Spinal cord (tissue), 10 donors: ENCODE measurements around the gene NOC4L. TPM values are rescaled to one million over a fixed set of nuclear protein-coding genes. Genes with fewer than 3 reads are reported as not detected.

ENCODE experiments used
- DNase-seq, 6 donors: peaks; one replicate each; pipeline versions ENCODE4 v3.0.0 to v3.0.0-alpha.2; 2013 to 2015; ENCODE audit warnings: low spot score in 6 of 6, low read depth in 4 of 6
- H3K27ac ChIP-seq: one replicate; pipeline ENCODE4 v1.5.1; 2013; ENCODE audit warnings: low read depth, low read length, control low read depth
- H3K27me3 ChIP-seq: one replicate; pipeline ENCODE4 v1.6.1; 2013; ENCODE audit warnings: low read length; ENCODE audit not compliant: control insufficient read depth, insufficient read depth
- H3K36me3 ChIP-seq: one replicate; pipeline ENCODE4 v1.6.1; 2013; ENCODE audit warnings: low read length; ENCODE audit not compliant: control insufficient read depth, insufficient read depth
- H3K4me1 ChIP-seq: one replicate; pipeline ENCODE4 v1.6.1; 2013; ENCODE audit warnings: low read length; ENCODE audit not compliant: control insufficient read depth, insufficient read depth
- H3K4me3 ChIP-seq: one replicate; pipeline ENCODE4 v1.5.1; 2013; ENCODE audit warnings: low read depth, low read length, control low read depth
- H3K9me3 ChIP-seq: one replicate; pipeline ENCODE4 v1.6.1; 2013; ENCODE audit warnings: low read length; ENCODE audit not compliant: control insufficient read depth, insufficient read depth
- WGBS: methylation state at CpG from one replicate; pipeline ENCODE4 v1.1.5; 2013; ENCODE audit warnings: missing lambda C conversion rate; ENCODE audit not compliant: insufficient coverage; 5-methylcytosine and 5-hydroxymethylcytosine counted together
- polyA plus RNA-seq, 2 donors: library from polyadenylated mRNA; unstranded; fragments of 120-200 nt; gene quantifications; one replicate each; pipeline ENCODE4 v1.2.1, GENCODE V29; 2013; ENCODE audit not compliant: insufficient read length in 2 of 2
- total RNA-seq, 2 donors: library from RNA; depleted of rRNA in 1 of 2; stranded (reverse); fragments of 120-200 nt in 1 of 2; fragments of >200 nt in 1 of 2; gene quantifications; one replicate each; pipeline versions ENCODE4 v1.2.3 to v1.2.4, GENCODE V29; 2013 to 2014
- donor health status: healthy.

NOC4L gene
- total and polyA plus RNA-seq, 4 donors: 6.1 to 26.8 (median 16.3) TPM

DNA sequence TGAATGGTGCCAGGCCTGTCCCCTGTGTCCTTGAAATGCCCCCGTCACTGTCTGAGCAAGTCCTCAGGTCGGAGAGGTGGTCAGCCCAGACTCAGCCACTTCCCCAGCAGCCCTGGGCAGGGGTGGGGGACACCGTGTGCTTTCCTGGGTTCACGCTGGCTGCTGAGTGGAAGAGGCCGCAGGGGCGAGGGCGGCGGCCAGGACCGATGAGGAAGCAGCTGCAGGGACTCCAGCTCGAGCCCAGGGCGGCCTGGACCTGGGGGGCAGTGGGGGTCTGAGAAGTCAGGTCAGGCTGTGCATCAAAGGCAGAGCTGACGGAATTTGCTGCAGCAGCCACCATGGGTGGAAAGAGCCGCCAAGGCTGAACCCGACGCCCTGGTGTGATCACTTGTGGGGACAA, 28.4 kb downstream of the NOC4L start:
- H3K4me3 ChIP-seq: no peak overlapping the region
- no peaks in the 10 kb centered on the region for H3K36me3 ChIP-seq
- peaks cover 7% of the 10 kb centered on the region for H3K4me1 ChIP-seq
- H3K9me3 ChIP-seq: no peaks in the 10 kb centered on the region
- no peak for DNase-seq
- no peak overlapping the region for H3K27ac ChIP-seq
- 69% methylated on average over 15 of the region's 15 CpGs for WGBS
- peaks cover 2% of the 10 kb centered on the region for H3K27me3 ChIP-seq

DNA sequence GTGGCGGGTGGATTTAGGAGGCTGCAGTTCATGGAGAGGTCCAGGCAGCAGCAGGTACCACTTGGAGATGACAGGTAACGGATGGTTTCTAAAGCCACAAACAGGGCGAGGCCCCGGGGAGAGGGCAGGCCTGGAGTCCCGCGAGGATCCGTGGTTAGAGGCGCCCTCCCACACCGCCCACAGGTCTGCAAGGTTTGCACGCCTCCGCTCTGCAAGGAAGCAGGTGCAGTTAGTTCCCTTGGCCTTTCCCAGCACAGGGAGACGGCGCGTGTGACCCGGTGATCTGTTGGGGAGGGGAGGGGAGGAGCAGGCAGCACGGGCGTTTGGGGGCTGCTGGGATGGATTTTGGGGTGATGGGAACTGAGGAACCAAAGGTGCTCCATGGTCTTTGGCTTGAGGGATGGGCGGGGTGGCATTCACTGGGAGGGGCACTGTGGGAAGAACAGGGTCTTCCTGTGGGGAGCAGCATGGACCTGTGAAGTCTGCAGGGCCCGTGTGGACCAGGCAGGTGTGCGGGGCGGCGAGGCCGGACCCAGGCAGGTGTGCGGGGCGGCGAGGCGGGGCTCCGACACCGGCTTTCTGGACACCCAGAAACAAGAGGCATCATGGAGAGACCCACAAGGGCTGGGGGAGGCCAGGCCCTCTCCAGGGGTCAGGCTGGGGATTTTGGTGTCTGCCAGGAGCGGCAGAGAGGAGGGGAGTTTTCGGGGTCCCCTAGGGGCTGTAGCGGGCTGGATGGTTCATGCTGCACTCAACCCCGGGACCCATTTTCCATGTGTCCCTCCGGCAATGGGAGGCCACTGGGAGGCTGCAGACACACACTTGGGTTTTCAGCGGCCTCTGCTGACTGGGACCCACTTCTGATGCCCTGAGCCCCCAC, 29.1 kb downstream of the NOC4L start:
- H3K4me1 ChIP-seq: peaks cover 7% of the 10 kb centered on the region
- H3K27me3 ChIP-seq: peaks cover 2% of the 10 kb centered on the region
- no peak overlapping the region for H3K4me3 ChIP-seq
- no peak for DNase-seq
- H3K27ac ChIP-seq: no peak overlapping the region
- H3K36me3 ChIP-seq: no peaks in the 10 kb centered on the region
- WGBS: 83% methylated on average over 34 of the region's 35 CpGs
- H3K9me3 ChIP-seq: no peaks in the 10 kb centered on the region

DNA sequence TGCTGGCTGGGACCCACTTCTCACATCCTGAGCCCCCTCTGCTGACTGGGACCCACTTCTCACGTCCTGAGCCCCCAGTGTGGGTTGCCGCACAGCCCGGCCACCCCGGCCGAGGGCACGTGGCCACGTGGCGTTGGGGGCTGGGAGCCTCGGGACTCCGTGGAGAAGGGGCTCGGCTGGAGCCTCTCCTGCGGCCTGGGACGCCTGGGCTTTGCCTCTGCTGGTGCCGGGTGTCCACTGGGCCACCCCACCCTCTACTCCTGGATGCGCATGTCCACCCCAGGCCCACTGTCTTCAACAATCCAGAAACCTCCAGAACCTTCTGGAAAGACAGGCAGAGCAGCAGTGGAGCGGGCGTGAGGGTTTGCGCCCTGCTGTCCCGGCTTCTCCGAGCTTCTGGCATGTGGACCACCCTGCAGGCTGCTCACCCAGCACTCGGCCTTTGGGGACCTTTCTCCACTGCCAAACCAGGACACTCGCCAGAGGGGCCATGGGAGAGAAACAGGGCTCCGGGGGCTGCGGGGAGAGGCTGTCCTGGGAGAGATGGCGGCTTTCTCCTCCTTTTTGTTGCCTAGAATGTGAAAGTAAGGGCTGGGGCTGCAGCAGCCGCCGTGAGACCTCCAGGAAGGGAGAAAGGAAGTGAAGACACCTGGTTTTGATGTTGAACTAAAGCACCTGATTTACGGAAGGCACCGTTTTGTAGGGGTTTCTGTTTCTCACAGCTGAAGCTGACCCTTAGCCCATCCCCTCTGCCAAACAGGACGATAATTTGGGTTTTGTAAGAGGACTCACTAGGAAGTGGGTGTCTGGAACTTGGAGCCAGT, 30.0 kb downstream of the NOC4L start:
- H3K9me3 ChIP-seq: no peaks in the 10 kb centered on the region
- H3K4me1 ChIP-seq: peaks cover 11% of the 10 kb centered on the region
- no peak overlapping the region for H3K4me3 ChIP-seq
- no peak overlapping the region for H3K27ac ChIP-seq
- WGBS: 88% methylated on average over 26 of the region's 30 CpGs
- DNase-seq: no peak
- H3K27me3 ChIP-seq: peaks cover 2% of the 10 kb centered on the region
- no peaks in the 10 kb centered on the region for H3K36me3 ChIP-seq

DNA sequence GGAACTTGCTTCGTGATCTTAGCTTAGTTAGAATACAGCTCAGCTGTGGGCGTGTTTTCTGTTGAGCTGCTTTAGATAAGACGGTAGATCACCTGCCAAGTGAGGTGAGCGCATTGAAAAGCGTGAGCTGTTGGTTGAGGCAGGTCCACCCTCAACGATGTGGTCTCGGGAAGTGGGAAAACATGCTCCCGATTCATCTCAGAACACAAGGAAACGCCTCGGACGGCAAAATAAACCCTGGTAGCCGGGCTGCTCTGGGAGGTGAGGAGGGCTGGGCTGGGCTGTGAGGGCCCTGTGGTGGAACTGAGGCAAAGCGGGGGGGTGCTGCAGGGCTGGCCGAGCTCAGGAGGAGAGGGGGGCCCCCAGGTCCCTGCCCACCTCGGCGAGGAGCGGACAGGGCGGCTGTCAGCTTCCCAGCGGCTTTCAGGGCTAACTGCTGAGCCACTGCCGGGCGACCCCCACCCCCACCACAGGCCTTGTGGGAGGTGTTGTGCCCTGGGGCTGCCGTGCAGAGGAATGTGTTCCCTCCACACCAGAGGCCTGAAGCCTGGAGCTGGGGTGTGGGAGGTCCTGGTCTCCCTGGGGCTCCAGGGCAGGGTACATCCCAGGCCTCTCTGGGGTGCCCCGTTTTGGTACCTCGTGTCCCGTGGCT, 30.7 kb downstream of the NOC4L start:
- H3K27me3 ChIP-seq: peaks cover 2% of the 10 kb centered on the region
- H3K27ac ChIP-seq: no peak overlapping the region
- H3K4me3 ChIP-seq: no peak overlapping the region
- 75% methylated on average over 18 of the region's 25 CpGs for WGBS
- no peak for DNase-seq
- no peaks in the 10 kb centered on the region for H3K36me3 ChIP-seq
- H3K9me3 ChIP-seq: no peaks in the 10 kb centered on the region
- H3K4me1 ChIP-seq: peaks cover 7% of the 10 kb centered on the region

DNA sequence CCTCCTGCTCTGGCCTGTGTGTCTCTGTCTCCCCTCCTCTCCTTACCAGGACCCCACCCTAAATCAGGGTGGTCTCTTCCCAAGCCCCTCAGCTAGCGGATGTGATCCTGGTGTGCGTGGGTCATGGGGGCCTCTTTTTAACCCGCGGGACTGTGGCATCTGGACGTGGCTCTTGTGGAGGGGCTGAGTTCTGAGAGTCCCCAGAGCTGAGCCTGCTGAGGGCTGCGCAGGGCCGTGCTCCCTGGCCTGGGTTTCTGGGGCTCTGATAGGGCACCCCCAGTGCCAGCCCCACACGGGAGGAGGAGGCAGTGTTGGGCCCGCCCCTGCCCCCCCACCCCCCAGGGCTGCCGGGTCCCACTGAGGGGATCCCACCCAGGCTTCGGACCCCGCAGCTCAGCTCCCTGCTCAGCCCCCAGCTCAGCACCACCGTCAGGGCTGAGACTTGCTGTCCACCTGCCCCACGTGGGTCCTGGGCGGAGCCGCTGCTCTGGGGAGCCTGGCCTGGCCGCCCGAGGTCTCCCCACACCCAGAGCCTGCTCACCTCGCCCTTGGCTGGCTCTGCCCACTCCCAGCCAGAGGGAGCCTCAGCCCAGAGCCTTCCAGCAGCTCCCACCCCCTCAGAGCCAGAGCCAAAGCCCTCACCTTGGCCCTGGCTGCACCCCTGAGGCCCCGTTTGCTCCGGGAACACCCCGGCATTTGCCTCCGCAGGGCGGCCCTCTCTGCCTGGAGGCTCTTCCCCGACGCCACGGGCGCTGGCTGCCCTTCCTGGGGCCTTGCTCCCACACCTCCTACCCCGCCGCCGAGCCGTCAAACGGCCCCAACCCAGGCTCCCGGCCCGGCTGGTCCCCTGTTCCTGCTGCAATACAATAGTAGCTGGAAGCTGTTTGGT, 31.5 kb downstream of the NOC4L start:
- 77% methylated on average over 33 of the region's 35 CpGs for WGBS
- Histone ChIP-seq H3K36me3 (no peaks in the 10 kb centered on the region), H3K27me3 (peaks cover 2% of the 10 kb centered on the region), H3K27ac (no peak overlapping the region), H3K4me1 (peaks cover 5% of the 10 kb centered on the region), H3K9me3 (no peaks in the 10 kb centered on the region), H3K4me3 (no peak overlapping the region)
- DNase-seq: no peak

DNA sequence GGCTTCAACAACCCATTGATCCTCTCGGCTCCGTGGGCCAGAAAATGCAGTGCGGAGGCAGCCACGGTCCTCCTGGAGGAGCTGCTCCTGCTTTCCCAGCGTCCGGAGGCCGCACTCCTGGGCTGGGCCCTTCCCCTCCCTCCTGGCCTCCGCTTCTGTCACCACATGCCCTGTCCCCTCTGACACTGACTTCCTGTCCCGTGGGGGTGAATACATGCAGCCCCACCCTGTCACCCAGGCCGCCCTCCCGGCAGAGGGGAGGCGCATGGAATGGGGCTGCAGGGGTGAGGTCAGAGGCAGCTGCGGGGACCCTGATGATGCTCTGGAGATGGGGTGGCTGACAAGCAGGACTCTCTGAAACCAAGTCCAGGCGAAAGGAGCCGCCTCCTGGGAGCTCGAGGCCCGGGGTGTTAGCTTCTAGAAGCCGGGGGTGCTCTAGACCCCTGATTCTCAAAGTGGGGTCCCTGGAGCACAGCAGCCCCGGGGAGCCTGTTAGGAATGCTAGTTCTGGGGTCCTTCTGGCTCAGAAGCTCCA, 32.2 kb downstream of the NOC4L start:
- H3K36me3 ChIP-seq: no peaks in the 10 kb centered on the region
- 77% methylated on average over 15 of the region's 19 CpGs for WGBS

DNA sequence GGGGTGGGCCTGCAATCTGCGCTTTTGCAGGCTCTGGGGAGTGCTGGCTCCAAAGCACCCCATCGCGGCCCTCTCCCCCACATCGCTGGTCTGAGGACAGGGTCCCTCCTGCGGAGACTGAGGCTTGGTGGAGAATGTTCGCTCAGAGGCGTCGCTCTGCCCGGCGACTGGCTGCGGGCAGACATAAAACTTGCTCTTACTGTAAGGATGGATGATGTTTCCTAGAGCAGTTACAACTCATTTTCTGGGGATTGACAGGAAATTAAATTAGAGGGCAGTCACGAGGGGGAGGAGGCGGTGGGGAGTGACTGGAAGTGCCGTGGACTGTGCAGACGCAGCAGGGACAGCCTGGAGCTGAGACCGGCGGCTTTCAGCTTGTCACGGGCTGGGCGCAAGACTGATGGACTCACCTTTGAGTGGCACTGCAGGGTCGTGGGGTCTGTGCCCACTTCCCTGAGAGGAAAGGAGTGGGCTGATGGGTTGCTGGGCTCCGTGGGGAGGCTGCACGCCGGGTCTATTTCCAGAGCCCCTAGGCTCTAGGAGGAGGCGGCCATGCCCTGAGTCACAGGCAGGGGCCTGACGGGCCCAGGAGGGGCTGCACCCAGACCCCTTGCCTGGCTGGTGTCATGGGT, 32.8 kb downstream of the NOC4L start:
- Histone ChIP-seq H3K36me3 (no peaks in the 10 kb centered on the region), H3K27me3 (peaks cover 2% of the 10 kb centered on the region), H3K9me3 (no peaks in the 10 kb centered on the region), H3K4me3 (no peak overlapping the region), H3K27ac (no peak overlapping the region), H3K4me1 (peaks cover 5% of the 10 kb centered on the region)
- DNase-seq: peak in 1 of 6 donors; percentile 18
- 75% methylated on average over 24 of the region's 25 CpGs for WGBS

More for the DNA sequence above, 32.2 kb downstream of the NOC4L start:
- Histone ChIP-seq H3K4me1 (peaks cover 5% of the 10 kb centered on the region), H3K27me3 (peaks cover 2% of the 10 kb centered on the region), H3K27ac (no peak overlapping the region), H3K9me3 (no peaks in the 10 kb centered on the region), H3K4me3 (no peak overlapping the region)
- no peak for DNase-seq

DNA sequence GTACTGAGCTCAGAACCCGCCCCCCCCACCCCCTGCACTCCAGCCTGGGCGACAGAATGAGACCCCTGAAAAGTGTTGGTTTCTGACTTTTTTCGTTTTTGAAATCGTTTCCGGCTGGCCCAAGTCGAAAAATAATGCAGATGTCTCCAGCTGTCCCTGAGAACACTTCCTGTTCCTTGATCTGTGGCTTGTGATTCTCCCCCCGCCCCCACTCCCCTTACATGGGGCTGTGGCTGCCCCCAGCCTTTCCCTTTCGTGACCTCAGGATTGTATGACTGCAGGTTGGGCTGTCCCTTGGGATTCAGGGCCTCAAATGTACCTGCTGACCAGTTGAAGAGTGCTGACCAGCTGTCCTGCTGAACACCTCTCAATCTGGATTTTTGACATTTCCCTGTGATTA, 34.1 kb downstream of the NOC4L start:
- Histone ChIP-seq H3K4me3 (no peak overlapping the region), H3K36me3 (no peaks in the 10 kb centered on the region), H3K9me3 (no peaks in the 10 kb centered on the region), H3K27me3 (peaks cover 2% of the 10 kb centered on the region), H3K4me1 (peaks cover 5% of the 10 kb centered on the region), H3K27ac (no peak overlapping the region)
- 75% methylated on average over 6 of the region's 8 CpGs for WGBS
- no peak for DNase-seq
